NOMO-1 (cell line): ENCODE data around the gene EXOC2.

Source experiments
- DNase-seq, 2 experiments: peaks; one replicate each; lab custom pipeline; 2025; ENCODE audit not compliant: unreplicated experiment in 2 of 2; lab: John Stamatoyannopoulos, UW

EXOC2 gene

DNA sequence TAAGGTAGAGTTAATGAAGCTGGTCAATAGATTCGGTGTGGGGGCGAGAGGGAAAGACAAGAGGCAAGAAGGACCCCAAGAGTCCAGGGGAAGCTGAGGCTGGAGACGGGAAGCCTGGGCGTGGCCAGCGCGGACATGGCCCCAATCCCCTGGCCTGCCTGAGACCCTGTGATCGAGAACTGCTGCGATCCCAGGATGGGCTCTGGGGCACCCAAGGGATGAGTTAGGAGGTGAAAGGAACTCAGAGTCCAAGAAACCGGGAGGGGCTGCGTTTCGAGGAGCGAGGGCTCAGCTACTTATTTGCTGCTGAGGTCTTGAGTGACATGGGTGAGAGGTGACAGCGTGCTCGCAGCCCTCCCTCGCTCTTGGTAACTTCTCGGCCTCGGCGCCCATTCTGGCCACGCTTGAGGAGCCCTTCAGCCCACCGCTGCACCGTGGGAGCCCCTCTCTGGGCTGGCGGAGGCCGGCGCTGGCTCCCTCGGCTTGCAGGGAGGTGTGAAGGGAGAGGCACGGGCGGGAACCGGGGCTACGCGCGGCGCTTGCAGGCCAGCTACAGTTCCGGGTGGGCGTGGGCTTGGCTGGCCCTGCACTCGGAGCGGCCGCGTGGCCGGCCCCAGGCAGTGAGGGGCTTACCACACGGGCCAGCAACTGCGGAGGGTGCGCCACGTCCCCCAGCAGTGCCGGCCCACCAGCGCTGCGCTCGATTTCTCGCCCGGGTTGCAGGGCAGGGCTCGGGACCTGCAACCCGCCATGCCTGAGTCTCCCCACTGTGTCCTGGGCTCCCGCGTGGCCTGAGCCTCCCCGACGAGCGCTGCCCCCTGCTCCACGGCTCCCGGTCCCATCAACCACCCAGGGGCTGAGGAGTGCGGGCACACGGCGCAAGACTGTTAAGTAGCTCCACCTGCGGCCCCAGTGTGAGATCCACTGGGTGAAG lies 243.2 kb downstream of the EXOC2 start:
- DNase-seq, result no peak

DNA sequence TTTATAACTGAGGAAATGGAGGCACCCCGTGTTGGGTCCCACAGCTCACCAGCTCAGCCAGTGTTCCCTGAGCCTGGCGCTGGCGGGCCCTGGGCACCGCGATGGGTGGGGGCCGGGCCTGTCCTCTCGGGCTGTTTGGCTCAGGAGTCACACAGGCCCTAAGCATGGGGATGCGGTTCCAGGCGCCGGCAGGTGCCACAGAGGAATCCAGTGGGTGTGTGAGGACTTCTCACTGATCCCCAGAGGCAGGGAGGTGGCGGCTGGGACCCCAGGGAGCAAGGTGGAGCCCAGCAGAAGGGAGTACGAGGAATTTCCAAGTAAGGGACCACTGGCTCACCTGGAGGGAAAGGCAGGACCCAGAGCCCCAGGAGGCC lies 243.9 kb downstream of the EXOC2 start:
- no peak for DNase-seq

DNA sequence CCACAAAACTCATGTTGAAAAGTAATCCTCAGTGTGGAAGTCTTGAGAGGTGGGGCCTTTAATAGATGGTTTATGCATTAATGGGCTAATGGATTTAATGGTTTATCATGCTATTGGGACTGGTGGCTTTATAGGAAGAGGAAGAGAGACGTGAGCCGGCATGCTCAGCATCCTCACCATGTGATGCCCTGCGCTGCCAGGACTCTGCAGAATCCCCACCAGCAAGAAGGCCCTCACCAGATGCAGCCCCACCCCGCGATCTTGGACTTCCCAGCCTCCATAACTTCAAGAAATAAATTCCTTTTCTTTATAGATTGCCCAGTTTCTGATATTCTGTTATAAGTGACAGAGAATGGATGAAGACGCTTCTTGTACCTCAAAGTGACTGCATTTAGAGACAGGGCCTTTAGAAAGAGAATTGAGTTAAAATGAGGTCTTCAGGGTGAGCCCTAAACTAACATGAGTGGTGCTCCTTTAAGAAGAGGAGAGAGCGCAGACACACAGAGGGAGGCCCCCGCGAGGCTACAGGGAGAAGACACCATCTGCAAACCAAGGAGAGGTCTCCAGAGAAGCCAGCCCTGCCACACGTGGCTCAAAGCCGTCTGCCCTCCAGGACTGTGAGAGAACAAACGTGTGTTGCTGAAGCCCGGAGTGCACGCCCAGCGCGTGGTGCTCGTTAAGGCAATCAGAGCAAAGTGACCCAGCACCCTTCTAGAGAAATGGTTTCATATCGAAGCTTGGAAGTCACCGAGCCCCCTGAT lies 244.5 kb downstream of the EXOC2 start:
- DNase-seq, result no peak

DNA sequence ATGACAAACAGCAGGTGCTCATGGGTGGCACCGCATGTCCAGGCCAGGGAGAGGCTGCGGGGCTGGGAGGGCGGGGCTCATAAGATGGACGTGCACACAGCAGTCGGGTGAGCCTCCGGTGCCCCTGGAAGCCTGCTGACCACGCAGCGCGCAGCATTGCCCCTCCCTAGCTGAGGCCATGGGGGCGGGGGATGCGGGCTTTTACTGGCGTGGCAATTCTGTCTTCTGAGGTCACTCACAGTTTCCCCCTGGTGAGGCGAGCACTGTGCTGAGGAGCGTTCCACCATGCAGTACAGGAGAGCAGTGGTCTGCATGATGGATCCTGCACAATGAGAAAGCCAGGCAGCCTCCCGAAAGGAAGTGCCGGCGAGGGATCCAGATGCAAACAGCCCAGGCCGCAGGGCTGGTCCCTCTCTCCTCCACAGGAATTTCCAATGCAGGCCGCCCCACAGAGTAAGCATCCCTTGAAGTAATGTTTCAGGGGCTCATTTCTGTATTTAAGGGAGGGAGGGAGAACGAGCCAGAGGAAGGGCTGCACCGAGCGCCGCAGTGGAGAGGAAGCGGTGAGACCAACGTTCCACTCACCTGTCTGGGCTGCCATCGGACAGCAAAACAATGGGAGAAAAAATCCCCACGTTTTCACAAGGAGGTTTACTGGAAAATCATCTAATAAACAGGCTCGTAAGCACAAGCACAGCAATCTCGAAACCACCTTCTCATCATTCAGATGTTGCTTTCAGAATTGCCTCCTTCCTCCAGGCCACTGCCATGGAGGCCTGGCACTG lies 245.4 kb downstream of the EXOC2 start:
- no peak for DNase-seq

DNA sequence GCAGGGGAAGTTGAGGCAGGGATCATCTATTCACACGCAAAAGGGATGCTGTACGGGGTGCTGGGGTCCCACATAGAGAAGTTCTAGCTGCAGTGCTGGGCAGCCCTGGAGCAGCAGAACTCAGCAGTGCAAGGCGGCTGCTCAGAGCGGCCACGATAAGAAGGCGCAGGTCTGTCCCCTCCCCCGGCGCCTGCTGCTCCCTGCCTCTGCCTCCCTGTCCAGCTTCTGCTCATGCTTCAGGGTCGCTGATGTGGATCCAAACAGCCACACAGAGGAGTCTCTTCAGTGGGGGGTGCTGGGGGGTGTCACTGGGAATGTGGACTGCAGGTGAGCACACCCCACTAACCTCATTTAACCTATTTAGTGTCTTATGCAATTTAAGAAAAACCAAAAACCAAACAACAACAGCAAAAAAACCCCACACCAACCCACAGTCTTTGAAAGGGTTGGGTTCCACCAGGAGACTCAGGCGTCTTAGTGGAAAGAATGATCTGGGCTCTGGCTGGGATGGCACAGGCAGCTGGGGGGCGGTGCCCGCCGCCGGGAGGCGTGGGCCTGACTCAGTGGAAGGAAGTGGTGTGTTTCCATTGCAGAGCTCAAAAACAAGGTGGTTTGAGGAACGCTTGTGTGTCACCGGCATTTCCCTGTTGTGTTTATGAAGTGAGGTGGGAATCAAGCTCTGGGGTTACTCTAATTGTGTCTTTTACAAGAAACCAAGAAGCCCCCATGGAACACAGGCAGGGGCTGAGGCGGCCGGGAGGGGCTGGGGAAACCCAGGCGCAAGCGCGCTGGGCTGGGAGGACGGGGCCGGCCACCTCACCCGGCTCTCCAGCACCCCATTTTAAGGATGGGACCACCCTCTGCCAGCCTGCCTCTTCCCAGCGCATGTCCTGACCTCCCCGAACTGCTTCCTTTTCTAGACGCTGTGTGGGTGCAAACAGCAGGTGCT lies 246.2 kb downstream of the EXOC2 start:
- no peak for DNase-seq

DNA sequence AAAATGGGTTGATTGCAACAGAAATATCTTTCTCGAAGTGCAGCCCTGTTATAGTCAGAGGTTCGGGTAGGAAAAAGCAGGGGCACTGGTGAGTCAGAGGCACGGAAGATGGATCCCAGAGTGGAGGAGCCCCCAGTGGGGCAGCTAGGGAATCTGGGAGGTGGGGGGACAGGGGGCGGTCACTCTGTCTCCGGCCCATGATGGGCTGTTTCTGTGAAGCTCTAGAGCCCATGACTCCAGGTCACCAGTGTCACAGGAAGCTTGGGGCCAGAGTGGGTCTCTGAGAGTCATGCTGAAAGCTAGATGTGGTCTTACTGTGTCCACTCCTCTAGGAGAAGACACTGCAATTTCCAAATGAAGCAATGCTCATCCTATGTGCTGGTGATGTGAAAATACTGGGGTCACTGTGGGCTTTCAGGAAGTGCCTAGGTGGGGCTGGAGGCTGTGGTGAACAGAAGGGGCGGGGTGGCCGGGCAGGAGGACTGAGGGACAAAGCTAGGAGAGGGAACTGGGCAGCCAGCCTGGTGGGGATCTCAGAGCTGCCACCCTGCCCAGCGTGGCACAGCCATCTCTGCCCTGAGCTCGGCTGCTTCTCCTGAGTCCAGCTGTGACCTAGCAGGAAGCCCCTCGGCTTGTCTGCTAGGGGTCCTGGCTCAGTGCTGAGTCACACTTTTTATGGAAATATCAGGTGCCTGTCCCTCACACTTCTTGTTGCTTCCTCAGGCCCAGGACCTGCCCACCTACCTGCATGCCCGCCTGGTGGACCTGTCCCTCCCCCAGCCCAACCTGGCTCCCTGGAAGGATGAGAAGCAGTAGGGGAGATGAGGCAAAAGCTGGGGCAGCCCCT lies 247.1 kb downstream of the EXOC2 start:
- no peak for DNase-seq

DNA sequence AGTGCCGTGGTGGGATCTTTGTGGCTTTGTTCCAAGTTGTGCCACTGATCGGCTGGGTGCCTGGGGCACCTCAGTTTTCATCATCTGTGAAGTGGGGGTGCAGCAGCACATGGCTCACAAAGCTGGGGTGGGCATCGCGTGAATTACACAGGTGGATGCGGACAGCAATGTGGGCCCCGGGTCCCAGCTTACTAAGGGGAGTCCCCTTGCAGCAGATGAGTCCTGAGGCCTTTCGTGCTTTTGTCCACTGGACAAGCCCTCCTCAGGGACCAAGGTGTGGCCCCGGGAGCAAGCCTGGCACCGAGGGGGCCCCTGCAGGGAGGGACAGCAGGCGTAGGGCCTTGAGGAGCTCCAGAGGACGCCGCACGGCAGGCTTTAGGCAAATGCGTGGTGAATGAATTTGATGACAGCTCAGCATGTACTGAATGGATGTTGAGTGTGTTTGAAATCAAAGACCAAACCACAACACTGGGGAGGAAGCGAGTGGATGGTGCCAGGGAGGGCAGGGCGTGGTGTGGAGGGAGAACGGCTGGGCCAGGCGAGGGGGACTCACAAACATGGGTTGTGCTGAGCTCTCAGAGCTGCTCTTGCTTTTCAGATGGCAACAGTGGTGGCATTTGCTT lies 248.2 kb downstream of the EXOC2 start:
- no peak for DNase-seq

DNA sequence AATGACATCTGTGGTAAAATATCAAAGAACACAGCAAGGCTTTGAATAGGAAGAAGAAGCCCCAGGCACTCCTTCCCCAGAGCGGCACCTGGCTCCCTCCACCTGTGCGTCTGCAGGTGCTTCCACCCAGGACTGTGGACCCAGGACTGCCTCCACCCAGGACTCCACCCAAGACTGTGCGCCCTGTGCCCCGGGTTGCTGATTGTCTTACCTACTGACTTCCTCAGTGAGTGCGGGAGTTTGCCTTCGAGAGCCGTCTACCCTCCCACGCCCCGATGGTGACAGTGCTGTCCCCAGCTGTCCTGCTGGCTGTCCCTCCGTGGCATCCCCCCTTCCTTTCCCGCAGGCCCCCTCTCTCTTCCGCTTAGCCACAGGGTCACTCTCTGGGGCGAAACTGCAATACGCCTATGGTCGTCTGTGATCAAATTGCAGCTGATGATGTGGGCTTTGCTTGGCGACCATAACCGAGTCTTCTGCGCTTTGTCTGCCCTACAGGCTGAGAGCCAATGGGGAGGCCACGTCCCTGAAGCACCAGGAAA lies 249.2 kb downstream of the EXOC2 start:
- DNase-seq, result no peak

DNA sequence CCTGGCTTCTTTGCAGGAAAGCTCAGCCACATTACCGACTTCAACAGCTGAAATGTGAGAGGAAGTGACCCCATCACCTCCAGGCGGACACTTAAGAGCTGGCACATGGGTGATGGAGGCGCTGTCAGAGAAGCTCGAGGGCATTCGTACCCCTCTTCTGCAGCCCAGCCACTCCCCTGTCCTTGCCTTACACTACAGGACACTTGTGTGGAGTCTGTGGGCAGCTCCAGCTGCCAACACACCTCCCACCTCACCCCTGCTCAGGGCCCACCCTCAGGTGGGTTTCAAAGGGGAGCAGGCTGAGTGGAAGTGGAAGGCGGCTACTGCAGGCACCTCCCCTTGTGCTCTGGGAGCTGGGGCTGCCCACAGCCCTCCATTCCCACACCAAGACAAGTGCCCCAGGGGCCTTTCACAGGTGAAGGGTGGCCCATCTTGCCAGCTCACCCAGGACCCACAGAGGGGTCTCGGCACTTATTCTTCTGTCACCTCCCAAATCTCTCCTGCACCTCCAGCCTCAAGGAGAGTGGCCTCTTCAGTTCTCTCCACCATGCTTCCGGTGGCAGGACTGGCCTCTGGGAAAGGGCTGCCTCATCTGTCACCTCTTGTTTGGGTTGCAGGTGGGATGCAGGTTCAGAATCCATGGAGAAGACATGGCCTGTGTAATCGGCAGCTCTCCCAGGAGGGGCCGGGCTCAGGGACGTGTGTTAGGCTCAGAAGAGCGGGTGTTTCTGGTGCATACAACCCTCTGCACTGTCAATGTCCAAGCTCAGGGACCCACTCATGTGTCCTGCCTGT lies 251.6 kb downstream of the EXOC2 start:
- DNase-seq, result no peak

DNA sequence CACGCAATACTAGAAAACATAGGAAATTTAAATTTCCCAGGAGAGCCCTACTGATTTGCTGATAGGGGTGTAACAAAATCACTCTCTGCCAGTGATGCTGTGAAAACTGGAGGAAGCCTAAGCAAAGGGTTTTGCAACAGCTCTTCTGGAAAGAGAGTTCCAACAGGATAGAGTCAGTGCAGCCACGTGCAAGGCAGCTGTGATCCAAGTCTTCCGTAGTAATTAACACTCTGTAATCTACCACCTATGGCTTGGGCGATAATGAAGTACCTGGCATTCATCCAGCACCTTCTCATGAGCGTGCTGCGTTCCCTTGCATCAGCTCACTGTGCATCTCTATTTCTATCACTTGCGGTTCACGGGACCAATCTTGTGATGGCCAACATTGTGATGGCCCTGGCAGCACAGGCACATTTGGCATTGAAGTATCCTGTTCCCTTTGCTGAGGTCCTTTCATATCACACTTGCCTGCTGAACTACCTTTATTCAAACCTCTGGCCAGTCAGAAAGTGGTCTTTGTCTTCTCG lies 253.2 kb downstream of the EXOC2 start:
- DNase-seq, result no peak

DNA sequence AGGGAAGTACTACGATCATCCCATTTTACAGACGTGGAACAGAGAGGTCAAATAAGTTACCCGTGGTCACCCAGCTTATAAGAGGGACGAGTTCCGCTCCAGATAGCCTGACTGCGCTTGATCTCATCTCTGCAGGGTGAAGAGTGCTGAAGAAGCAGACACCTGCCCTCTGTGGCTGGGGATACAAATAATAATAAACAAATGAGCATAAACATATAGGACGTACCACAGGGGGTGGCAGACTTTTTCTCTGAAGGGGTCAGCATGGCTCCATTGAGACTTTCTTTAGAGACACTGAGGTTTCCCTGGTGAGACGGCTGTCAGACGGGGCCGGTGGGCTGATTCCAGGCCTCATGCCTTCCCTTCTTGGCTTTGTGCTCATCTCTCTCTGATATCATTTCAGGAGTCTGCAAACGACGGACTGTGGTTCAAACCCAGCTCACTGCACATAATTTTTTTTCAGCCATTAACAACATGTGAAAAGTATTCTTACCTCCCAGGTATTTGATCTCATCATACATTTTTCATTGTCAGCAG lies 254.2 kb downstream of the EXOC2 start:
- DNase-seq, result no peak

DNA sequence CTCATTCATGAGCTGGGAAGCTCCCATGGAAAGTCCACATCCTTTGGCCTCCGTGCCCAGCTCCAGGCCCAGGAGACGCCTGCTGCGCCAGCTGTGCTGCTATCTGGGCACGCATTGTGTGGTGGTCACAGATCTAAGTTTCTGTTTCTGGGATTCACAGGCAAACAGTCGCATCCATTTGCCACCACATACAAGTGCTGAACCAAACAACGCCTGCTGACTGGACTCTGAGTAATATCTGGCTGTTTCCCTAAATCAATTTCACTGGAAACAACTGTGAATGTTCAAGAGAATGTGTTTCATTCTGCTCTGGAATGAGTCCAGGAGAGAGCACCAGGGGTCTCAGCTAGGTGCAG lies 255.9 kb downstream of the EXOC2 start:
- DNase-seq, result no peak

DNA sequence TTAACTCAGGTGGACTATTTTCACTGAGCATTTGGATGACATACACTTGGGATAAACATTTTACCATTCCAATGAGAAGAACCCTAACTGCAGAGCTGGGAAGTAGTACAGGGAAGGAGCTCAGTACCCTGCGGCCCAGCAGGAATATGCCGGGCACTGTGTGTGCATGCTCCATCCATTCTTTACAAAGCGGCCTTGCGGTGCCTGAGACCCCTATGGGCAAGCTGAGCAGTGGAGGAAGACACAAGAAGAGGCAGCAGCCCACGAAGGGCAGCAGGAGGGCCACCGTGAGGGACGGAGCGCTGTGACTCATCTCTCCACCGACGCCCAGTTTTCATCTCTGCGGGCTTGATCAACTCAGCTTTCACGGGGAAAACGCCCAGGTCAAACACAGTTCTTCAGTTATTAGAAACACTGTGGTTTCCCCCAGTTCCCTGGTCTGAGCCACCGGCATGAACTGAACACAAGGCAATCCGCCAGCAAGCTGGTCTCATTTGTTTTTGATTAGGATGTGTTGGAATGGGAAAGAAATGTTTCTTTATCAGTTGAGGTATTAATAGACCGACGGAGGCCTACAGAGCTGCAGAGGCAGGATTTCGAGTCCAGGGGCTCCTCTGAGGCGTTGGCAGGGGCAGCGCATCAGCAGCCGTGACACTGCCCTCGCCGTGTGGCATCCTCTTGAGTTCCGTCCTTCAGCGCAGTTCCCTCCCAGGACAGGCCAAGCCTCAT lies 256.5 kb downstream of the EXOC2 start:
- DNase-seq, result no peak

DNA sequence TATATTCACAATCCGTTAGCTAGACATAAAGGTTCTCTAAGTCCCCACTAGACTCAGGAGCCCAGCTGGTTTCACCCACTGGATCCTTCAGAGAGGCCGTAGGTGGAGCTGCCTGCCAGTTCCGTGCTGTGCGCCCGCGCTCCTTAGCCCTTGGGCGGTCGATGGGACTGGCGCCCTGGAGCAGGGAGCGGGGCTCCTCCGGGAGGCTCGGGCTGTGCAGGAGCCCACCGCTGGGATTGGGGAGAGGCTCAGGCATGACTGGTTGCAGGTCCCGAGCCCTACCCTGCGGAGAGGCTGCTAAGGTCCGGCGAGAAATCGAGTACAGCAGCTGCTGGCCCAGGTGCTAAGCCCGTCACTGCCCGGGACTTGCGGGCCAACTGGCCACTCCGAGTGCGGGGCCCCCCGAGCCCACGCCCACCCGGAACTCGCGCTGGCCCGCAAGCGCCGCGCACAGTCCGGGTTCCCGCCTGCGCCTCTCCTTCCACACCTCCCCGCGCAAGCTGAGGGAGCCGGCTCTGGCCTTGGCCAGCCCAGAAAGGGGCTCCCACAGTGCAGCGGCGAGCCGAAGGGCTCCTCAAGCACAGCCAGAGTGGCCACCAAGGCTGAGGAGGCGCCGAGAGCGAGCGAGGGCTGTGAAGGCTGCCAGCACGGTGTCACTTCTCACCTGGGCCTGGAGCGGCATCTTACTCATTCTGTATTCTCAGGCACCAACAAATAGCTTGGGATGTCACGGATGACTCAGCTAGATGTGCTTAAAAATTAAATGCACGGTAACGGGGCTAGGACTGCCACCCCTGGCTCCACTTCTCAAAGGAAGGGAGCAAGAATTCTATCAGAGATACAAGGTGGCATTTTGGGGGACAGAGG lies 257.3 kb downstream of the EXOC2 start:
- DNase-seq, result no peak
